Astrocyte (in vitro differentiated cells and primary cell): ENCODE results near the gene AMOTL2.

ENCODE experiments used
- CTCF ChIP-seq: IDR thresholded peaks from 2 replicates; pipeline ENCODE4 v1.5.1; 2011; ENCODE audit warnings: low read depth, mild to moderate bottlenecking, inconsistent platforms, low read length, moderate library complexity; ENCODE audit not compliant: insufficient read depth
- EZH2 ChIP-seq: IDR thresholded peaks from 2 replicates; pipeline ENCODE4 v1.6.1; 2012; ENCODE audit warnings: mild to moderate bottlenecking, low read length, inconsistent platforms; ENCODE audit not compliant: insufficient read depth

GRCh38 chr3:134336587-134336986, 37.7 kb downstream of the AMOTL2 start:
- TF ChIP-seq CTCF (no peak), EZH2 (no peak)
